GM13977 (cell line): Measurements from ENCODE around the gene LEMD1.

ENCODE experiments used
- DNase-seq: peaks from one replicate; pipeline ENCODE4 v3.0.0; 2012; ENCODE audit warnings: low spot score
- in situ Hi-C: fragments of 300-500 bp; cut with MboI; formaldehyde crosslinking; loops from one replicate; pipeline ENCODE4 v1.12.0; 2022; ENCODE audit warnings: low sequenced_read_pairs, low pct_unique_long_range_greater_than_20kb, mixed read lengths, inconsistent platforms; ENCODE audit not compliant: unreplicated experiment
- TF ChIP-seq, protein P1 (sequence below): IDR thresholded peaks from 2 replicates; pipeline ENCODE4 v1.5.1; 2012; ENCODE audit warnings: mild to moderate bottlenecking, control low read depth; ENCODE audit not compliant: insufficient read depth; ENCODE audit errors: extremely low read depth, missing control alignments

LEMD1 gene

DNA sequence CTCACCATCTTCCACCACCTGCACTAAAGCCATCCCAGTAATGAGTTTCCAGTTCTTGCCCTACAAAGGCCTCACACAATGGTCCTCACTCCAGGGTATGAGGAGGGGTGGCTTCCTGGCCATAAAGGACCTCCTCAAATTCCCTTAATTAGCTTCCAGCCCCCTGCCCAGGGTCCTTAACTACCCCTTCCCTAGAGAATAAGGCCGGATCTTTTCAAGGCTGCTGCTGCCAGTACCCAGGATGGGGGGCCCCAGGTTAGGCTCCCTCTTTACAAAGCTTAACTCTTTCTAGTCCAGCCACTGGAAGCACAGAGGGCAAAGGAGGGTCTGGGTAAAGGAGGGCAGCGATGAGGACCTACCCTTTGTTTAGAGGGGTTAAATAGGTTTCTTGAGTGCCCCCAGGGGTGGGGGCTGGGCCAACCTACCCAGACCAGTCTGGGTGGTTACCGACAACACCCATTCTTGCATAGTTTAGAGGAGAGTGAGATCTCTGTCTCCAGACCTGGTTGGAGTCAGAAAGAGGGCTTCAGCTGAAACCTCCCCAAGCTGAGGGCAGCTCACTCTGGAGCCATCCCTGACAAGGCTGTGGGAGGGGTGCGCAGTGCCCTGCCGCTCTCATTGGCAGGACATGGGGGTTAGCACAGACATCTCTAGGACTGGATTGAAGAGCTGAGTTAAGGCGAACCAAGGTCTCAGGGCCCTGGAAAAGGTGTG lies 26.8 kb upstream of the LEMD1 start:
- in situ Hi-C loops: no loop called here
- DNase-seq: no peak
- TF ChIP-seq, protein P1, sequence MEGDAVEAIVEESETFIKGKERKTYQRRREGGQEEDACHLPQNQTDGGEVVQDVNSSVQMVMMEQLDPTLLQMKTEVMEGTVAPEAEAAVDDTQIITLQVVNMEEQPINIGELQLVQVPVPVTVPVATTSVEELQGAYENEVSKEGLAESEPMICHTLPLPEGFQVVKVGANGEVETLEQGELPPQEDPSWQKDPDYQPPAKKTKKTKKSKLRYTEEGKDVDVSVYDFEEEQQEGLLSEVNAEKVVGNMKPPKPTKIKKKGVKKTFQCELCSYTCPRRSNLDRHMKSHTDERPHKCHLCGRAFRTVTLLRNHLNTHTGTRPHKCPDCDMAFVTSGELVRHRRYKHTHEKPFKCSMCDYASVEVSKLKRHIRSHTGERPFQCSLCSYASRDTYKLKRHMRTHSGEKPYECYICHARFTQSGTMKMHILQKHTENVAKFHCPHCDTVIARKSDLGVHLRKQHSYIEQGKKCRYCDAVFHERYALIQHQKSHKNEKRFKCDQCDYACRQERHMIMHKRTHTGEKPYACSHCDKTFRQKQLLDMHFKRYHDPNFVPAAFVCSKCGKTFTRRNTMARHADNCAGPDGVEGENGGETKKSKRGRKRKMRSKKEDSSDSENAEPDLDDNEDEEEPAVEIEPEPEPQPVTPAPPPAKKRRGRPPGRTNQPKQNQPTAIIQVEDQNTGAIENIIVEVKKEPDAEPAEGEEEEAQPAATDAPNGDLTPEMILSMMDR: no peak

DNA sequence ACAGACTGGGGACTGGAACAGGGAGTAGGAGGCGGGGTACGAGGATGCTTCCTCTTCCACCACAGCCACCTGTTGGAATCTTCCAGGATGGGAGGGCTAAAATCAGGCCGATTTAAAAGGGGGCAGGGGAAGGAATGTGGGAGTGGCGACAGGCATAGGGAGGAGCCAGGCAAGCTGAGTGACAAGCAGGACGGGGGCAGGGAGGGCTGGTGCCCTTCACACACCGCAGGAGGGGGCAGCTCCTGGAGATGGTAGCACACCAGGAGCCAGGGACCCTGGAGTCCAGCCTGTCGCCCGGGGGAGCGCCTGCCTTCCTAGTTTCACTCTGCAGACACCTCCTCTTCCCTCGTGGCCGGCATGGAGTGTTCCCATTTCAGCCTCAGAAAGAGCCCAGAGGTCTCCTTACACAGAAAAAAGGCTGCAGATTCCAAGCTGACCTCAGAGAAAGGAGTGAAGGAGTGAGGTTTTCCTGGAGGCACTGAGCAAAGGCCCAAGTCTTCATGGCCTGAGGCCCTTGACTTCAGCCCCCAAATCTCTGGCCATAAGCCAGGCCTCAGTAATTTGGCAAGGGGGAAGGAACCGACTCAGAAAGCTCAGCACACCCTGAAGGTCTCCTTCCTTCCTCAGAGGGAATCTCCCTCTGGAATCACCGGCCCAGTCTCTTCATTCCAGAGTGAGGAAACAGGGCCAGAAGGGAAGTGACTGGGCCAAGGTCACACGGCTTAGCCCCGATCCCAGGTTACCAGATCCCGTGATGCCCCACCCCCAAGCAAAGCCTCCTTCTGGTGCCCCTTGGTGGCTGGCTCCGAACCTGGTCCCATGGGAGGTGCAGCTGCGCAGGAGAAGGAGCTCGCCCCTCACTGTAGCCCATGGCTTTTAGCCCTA lies 25.8 kb upstream of the LEMD1 start:
- in situ Hi-C loops: no loop called here
- no peak for DNase-seq
- TF ChIP-seq, protein P1: no peak

DNA sequence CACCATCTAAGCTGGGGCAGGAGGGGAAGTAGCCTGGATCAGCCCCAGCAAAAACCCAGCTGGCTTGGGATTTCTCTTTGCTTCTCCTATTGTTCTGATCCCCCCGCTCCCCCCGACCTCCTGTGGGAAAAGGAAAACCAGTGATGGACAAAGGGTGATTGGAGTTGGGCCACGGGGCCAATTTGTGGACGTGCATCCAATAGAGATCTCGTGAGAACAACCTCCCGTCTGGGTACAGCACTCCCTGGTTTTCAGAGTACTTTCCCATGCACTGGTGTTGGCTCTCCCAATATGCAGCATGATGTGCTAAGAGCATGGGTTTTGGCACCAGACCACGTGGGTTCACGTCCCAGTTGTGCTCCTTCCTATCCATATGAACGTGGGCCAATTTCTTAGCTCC lies 25.0 kb upstream of the LEMD1 start:
- in situ Hi-C loops: no loop called here
- TF ChIP-seq, protein P1: no peak
- no peak for DNase-seq

DNA sequence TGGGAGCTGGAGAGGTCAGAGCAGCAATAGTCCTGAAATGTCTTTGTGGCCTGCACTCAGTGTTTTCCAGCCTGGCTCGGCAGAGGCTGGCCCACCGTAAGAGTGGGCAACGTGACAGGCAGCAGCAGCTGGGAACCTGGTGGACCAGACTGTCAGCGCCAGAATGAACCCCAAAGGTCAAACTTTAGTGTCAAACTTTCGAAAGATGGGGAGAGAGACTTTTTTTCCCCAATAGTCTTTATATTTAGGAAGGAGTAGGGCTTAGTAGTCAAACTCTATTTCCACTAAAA lies 23.7 kb upstream of the LEMD1 start:
- in situ Hi-C loops: no loop called here
- no peak for DNase-seq
- TF ChIP-seq, protein P1: no peak

DNA sequence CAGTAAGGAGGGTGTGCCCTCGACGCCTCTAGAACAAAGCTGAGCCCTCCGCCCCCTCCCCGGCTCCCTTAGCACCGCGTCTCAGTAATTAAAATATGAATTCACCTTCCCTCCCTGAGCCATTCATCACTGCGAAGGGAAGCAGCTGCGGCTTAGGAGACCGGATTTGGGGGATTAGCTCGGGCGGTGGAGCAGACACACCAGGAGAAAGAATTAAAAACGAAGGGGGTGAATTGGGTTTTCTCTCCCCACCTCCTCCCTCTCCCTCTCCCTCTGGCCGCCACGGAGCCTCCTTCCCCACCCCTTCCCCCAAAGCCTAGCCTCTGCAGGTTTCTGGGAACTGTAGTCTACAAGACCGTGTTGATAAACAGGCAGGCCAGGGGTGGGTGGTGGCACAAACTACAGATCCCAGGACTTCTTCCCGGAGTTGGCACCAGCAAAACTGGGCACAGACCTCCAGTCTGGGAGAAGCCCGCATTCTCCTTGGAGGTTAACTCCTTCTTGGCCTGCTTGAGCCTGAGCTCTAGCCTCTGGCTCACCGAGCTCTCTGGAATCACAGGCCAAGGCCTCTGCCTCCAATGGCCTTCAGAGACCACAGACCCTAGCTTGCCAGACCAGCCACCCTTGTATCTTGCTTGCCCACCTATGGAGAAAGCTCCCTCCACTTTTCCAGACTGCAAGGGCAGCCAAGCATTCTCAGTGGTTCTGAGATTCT lies 23.2 kb upstream of the LEMD1 start:
- in situ Hi-C loops: no loop called here
- TF ChIP-seq, protein P1: no peak
- no peak for DNase-seq

DNA sequence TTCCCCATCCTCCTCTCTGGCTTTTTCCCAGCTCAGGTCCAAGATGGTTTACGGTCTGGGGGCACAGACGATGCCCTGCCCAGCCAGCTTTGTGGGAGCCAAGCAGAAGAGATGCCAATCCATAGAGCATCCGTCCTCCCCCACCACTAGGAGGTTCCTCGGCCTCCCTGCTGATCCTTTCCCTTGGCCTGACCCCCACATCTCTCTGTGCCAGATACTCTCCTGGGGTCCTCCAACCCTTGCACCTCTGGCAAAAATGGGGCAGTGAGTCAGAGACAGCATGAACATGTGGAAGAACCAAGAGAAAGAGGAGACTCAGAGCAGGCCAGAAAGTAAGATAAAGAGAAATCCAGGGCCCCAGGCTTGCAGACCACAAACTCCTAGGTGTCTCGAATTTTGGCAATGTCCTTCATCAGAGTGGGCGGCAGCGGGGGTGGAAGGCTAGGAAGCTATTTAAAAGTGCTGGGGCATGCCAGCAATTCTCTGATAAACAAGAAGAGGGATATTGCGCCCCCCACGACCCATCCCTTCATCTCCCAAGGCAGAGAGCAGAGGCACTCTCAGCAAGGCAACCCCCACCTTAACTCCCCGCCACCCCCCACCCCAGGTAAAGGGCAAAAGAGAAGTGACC lies 22.6 kb upstream of the LEMD1 start:
- in situ Hi-C loops: no loop called here
- TF ChIP-seq, protein P1: no peak
- no peak for DNase-seq
